HCT116 (cell line): ENCODE results near the gene UQCR11. TPM values are rescaled to one million over a fixed set of nuclear protein-coding genes. Genes with fewer than 3 reads are reported as not detected.

ENCODE experiments used
- ATAC-seq: fragments of 200-7000 bp; cut with Tn5 transposase; 2 replicates; pipeline ENCODE4 v1.9.1; 2020; ENCODE audit warnings: mild to moderate bottlenecking, moderate library complexity
- BruUV-seq: library from RNA; stranded (reverse); fragments of 400-500 nt; replicated peaks from 2 replicates; lab custom pipeline; 2021; lab: Mats Ljungman, UMichigan
- CTCF ChIA-PET: fragments of 300-600 bp; sonication (Branson Sonifier 250); formaldehyde crosslinking; loops from one replicate; lab custom pipeline; 2021; ENCODE audit warnings: antibody characterized with exemption; lab: Charles Lee
- POLR2A ChIA-PET: fragments of 300-600, 350-600 bp; sonication (Branson Sonifier 250); formaldehyde crosslinking; loops from one replicate; lab custom pipeline; 2021; ENCODE audit warnings: antibody characterized with exemption; lab: Charles Lee
- RAD21 ChIA-PET, 2 experiments: fragments of 300-600 bp; sonication (Branson Sonifier 250); formaldehyde crosslinking; loops; one replicate each; lab custom pipeline; 2023; ENCODE audit warnings: low total read pairs in 2 of 2; ENCODE audit not compliant: uncharacterized antibody in 2 of 2, unreplicated experiment in 2 of 2, low non-redundant PET in 1 of 2; lab: Charles Lee
- DNase-seq: peaks from one replicate; pipeline ENCODE4 v3.0.0-alpha.2; 2010; ENCODE audit warnings: low read depth, low spot score
- H2AFZ ChIP-seq: fragments of 200-600 bp; shearing (Covaris generic), sonication (generic); 2 replicates; pipeline ENCODE4 v1.6.1; 2017; ENCODE audit warnings: low read depth, mixed run types, mixed read lengths, antibody characterized with exemption, low read length; ENCODE audit not compliant: poor library complexity, severe bottlenecking
- H3K27ac ChIP-seq: 2 replicates; pipeline ENCODE4 v1.5.1; 2012; ENCODE audit warnings: low read depth, low read length
- H3K27me3 ChIP-seq: fragments of 200-600 bp; sonication (generic); 2 replicates; pipeline ENCODE4 v1.6.1; 2016; ENCODE audit warnings: mixed run types, low read length, mixed read lengths; ENCODE audit not compliant: insufficient read depth
- H3K36me3 ChIP-seq, 2 experiments: fragments of 200-500 bp in 1 of 2; fragments of 200-600 bp in 1 of 2; sonication (Bioruptor generic) in 1 of 2; sonication (generic) in 1 of 2; 2 replicates each; pipeline versions ENCODE4 v1.5.1 to v1.6.1; 2014 to 2016; ENCODE audit warnings: low read length in 2 of 2, inconsistent platforms in 1 of 2, mixed read lengths in 1 of 2, mixed run types in 1 of 2; ENCODE audit not compliant: insufficient read depth in 2 of 2, control insufficient read depth in 1 of 2
- H3K4me1 ChIP-seq, 2 experiments: fragments of 200-600 bp in 1 of 2; sonication (generic) in 1 of 2; 2 replicates each; pipeline versions ENCODE4 v1.5.1 to v1.6.1; 2012 to 2017; ENCODE audit warnings: low read length in 2 of 2, inconsistent platforms in 1 of 2, mild to moderate bottlenecking in 1 of 2, mixed read lengths in 1 of 2, mixed run types in 1 of 2, moderate library complexity in 1 of 2; ENCODE audit not compliant: insufficient read depth in 2 of 2, control insufficient read depth in 1 of 2
- H3K4me2 ChIP-seq: fragments of 200-600 bp; sonication (generic); 2 replicates; pipeline ENCODE4 v1.6.1; 2017; ENCODE audit warnings: mixed run types, low read length, mixed read lengths
- H3K4me3 ChIP-seq, 2 experiments: fragments of 200-600 bp in 1 of 2; sonication (generic) in 1 of 2; replicated peaks in 1 of 2; 2 replicates each; pipeline ENCODE4 v1.5.1; 2011 to 2016; ENCODE audit warnings: low read length in 2 of 2, control low read depth in 1 of 2, low read depth in 1 of 2, mild to moderate bottlenecking in 1 of 2, mixed read lengths in 1 of 2, mixed run types in 1 of 2
- H3K79me2 ChIP-seq: fragments of 200-600 bp; sonication (generic); 2 replicates; pipeline ENCODE4 v1.6.1; 2017; ENCODE audit warnings: mild to moderate bottlenecking, mixed run types, low read length, moderate library complexity, mixed read lengths; ENCODE audit not compliant: insufficient read depth
- H3K9ac ChIP-seq: fragments of 200-600 bp; sonication (generic); 2 replicates; pipeline ENCODE4 v1.6.1; 2016; ENCODE audit warnings: low read length, mixed read lengths
- H3K9me2 ChIP-seq: fragments of 200-600 bp; sonication (generic), shearing (Covaris generic); 2 replicates; pipeline ENCODE4 v1.6.1; 2017; ENCODE audit warnings: mixed run types, mild to moderate bottlenecking, moderate library complexity; ENCODE audit not compliant: insufficient read depth
- H3K9me3 ChIP-seq, 2 experiments: fragments of 200-500 bp in 1 of 2; fragments of 200-600 bp in 1 of 2; sonication (Bioruptor generic) in 1 of 2; sonication (generic) in 1 of 2; 2 replicates each; pipeline ENCODE4 v1.6.1; 2014 to 2017; ENCODE audit warnings: low read length in 2 of 2, mixed read lengths in 2 of 2, inconsistent platforms in 1 of 2, low read depth in 1 of 2, mild to moderate bottlenecking in 1 of 2, mixed run types in 1 of 2, moderate library complexity in 1 of 2; ENCODE audit not compliant: control insufficient read depth in 1 of 2, insufficient read depth in 1 of 2
- H4K20me1 ChIP-seq: fragments of 200-600 bp; sonication (generic), shearing (Covaris generic); 2 replicates; pipeline ENCODE4 v1.6.1; 2017; ENCODE audit warnings: mixed run types, mild to moderate bottlenecking, moderate library complexity; ENCODE audit not compliant: insufficient read depth
- EZH2 ChIP-seq: fragments of 200-600 bp; sonication (generic); IDR thresholded peaks from 2 replicates; pipeline ENCODE4 v1.6.1; 2017; ENCODE audit warnings: antibody characterized with exemption, mixed run types
- EZH2phosphoT487 ChIP-seq: fragments of 200-600 bp; IDR thresholded peaks from 2 replicates; pipeline ENCODE4 v1.6.1; 2018; ENCODE audit warnings: antibody characterized with exemption, borderline replicate concordance
- POLR2AphosphoS5 ChIP-seq: IDR thresholded peaks from 2 replicates; pipeline ENCODE4 v1.6.1; 2011; ENCODE audit warnings: mild to moderate bottlenecking, low read depth, low read length, moderate library complexity
- REST ChIP-seq: IDR thresholded peaks from 2 replicates; pipeline ENCODE4 v1.6.1; 2012; ENCODE audit warnings: low read depth
- SP1 ChIP-seq: IDR thresholded peaks from 2 replicates; pipeline ENCODE4 v1.6.1; 2012; ENCODE audit warnings: low read depth
- TCF7L2 ChIP-seq: IDR thresholded peaks from 2 replicates; pipeline ENCODE4 v1.7.0; 2011; ENCODE audit warnings: borderline replicate concordance, inconsistent platforms; ENCODE audit not compliant: insufficient read depth, insufficient read length; ENCODE audit errors: extremely low read depth
- YY1 ChIP-seq: IDR thresholded peaks from 2 replicates; pipeline ENCODE4 v1.6.1; 2011; ENCODE audit warnings: low read length, low read depth, moderate library complexity, mild to moderate bottlenecking; ENCODE audit not compliant: insufficient replicate concordance; ENCODE audit errors: extremely low read depth
- intact Hi-C: fragments of 100-400 bp; cut with micrococcal nuclease; formaldehyde crosslinking; loops from 2 replicates; pipeline ENCODE4 v1.10.0; 2022
- total RNA-seq: library from RNA; stranded (reverse); gene quantifications from one replicate; pipeline ENCODE4 v1.2.1, GENCODE V29; 2021; ENCODE audit not compliant: unreplicated experiment

Gene UQCR11
- total RNA-seq, 1 experiment from 2014 or later: 303 TPM

DNA sequence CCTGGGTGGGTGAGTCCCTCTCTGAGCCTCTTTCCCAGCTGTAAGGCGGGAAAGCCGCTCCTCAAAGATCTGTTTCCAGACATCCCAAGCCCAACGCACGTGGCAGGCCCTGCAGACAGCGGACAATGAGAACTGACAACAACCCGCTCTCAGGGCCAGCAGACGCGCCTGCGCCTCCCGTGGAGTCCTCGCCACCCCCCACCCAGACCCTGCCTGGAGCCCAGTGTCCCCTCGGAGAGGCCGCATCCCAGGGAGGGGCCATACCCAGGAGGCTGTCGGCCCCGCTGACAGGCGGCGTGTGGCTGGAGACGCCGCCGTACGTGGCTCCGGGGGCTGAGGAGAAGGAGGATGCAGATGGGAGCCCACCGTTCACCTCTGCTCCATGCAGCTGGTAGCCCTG lies 16.3 kb upstream of the UQCR11 start:
- Histone ChIP-seq H2AFZ (no peak overlapping the region), H3K27me3 (no peaks in the 10 kb centered on the region), H3K4me2 (no peak overlapping the region), H3K36me3 (peaks cover 19 to 51% of the 10 kb centered on the region in 2 experiments; a peak in 3 of 4 replicates), H3K9me3 (no peaks in the 10 kb centered on the region), H4K20me1 (no peaks in the 10 kb centered on the region), H3K9ac (no peak overlapping the region), H3K4me1 (peaks cover 0 to 5% of the 10 kb centered on the region in 2 experiments; a peak in 1 of 4 replicates), H3K4me3 (no peak overlapping the region), H3K79me2 (peaks cover 16% of the 10 kb centered on the region; the same call in 1 of the 2 replicates), H3K9me2 (no peaks in the 10 kb centered on the region), H3K27ac (no peak overlapping the region)
- TF ChIP-seq REST: no peak
- TF ChIP-seq POLR2AphosphoS5: no peak
- no peak for TF ChIP-seq SP1
- no peak for TF ChIP-seq TCF7L2
- TF ChIP-seq EZH2phosphoT487: no peak
- TF ChIP-seq EZH2: no peak
- TF ChIP-seq YY1: no peak
- ChIA-PET RAD21 (no interaction called here), CTCF (no interaction called here), POLR2A (no interaction called here)
- ATAC-seq (no peak), DNase-seq (no peak)
- intact Hi-C loops: no loop called here
- no TSS peak for BruUV-seq
